ENCODE results near the gene APBA1. TPM values are rescaled to one million over a fixed set of nuclear protein-coding genes. Genes with fewer than 3 reads are reported as not detected.

The APBA1 gene
- polyA plus RNA-seq, 1 of the 3 experiments (the other 2 are of a cell fraction): 3.1 TPM

GRCh38 chr9:69532396-69532795, 139.8 kb downstream of the APBA1 start:
- Histone ChIP-seq H3K4me1 (ENCODE audit: control insufficient read depth in 1 of 2, insufficient read depth in 2 of 2, low read depth in 1 of 2, low read length in 1 of 2) (peaks cover 0 to 20% of the 10 kb centered on the region in 2 experiments; a peak in 2 of 4 replicates), H3K36me3 (replicated peaks in 1 of 2; ENCODE audit: control insufficient read depth in 1 of 2, insufficient read depth in 2 of 2, low read length in 1 of 2) (no peaks in the 10 kb centered on the region), H3K4me3 (ENCODE audit: low read depth in 2 of 2, low read length in 1 of 2) (no peak overlapping the region), H4K20me1 (ENCODE audit: insufficient read depth) (no peaks in the 10 kb centered on the region), H3K9ac (no peak overlapping the region), H3K4me2 (no peak overlapping the region), H3K79me2 (ENCODE audit: insufficient read depth) (no peaks in the 10 kb centered on the region), H3F3A (replicated peaks; ENCODE audit: insufficient read depth) (peaks cover 7% of the 10 kb centered on the region), H3K27ac (ENCODE audit: low read depth in 2 of 2, low read length in 1 of 2) (peak overlapping the region in 1 of 2 experiments; percentile 88; a peak in 2 of 4 replicates), H3K9me3 (no peaks in the 10 kb centered on the region), H3K9me2 (no peaks in the 10 kb centered on the region), H3K27me3 (ENCODE audit: insufficient read depth) (no peaks in the 10 kb centered on the region), H2AFZ (ENCODE audit: low read depth) (no peak overlapping the region)
- TF ChIP-seq GATA2 (CRISPR knock-in tag; IDR thresholded peaks at IDR 0.05): no peak
- peak; percentile 59; the same call in 1 of the 2 replicates for TF ChIP-seq MXI1 (IDR thresholded peaks at IDR 0.05; ENCODE audit: low read depth, low read length)
- TF ChIP-seq ELF1 (IDR thresholded peaks at IDR 0.05): no peak
- no peak for TF ChIP-seq GABPA (IDR thresholded peaks at IDR 0.05; ENCODE audit: low read depth)
- 0 out of 4 replicates have a peak, but pooled peaks of 1 of the 2 experiments have one; percentile 45 for TF ChIP-seq EP300 (IDR thresholded peaks at IDR 0.05; ENCODE audit: borderline replicate concordance in 1 of 2, low read depth in 1 of 2, low read length in 1 of 2)
- no peak for TF ChIP-seq NRF1 (IDR thresholded peaks at IDR 0.05; ENCODE audit: low read depth, low read length)
- TF ChIP-seq, protein P1, sequence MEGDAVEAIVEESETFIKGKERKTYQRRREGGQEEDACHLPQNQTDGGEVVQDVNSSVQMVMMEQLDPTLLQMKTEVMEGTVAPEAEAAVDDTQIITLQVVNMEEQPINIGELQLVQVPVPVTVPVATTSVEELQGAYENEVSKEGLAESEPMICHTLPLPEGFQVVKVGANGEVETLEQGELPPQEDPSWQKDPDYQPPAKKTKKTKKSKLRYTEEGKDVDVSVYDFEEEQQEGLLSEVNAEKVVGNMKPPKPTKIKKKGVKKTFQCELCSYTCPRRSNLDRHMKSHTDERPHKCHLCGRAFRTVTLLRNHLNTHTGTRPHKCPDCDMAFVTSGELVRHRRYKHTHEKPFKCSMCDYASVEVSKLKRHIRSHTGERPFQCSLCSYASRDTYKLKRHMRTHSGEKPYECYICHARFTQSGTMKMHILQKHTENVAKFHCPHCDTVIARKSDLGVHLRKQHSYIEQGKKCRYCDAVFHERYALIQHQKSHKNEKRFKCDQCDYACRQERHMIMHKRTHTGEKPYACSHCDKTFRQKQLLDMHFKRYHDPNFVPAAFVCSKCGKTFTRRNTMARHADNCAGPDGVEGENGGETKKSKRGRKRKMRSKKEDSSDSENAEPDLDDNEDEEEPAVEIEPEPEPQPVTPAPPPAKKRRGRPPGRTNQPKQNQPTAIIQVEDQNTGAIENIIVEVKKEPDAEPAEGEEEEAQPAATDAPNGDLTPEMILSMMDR (IDR thresholded peaks at IDR 0.05): no peak
- TF ChIP-seq FOXJ3 (CRISPR knock-in tag; IDR thresholded peaks at IDR 0.05): no peak
- TF ChIP-seq, protein P2, sequence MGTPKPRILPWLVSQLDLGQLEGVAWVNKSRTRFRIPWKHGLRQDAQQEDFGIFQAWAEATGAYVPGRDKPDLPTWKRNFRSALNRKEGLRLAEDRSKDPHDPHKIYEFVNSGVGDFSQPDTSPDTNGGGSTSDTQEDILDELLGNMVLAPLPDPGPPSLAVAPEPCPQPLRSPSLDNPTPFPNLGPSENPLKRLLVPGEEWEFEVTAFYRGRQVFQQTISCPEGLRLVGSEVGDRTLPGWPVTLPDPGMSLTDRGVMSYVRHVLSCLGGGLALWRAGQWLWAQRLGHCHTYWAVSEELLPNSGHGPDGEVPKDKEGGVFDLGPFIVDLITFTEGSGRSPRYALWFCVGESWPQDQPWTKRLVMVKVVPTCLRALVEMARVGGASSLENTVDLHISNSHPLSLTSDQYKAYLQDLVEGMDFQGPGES (IDR thresholded peaks at IDR 0.05; ENCODE audit: low read depth, low read length): no peak
- WGBS (ENCODE audit: low lambda C conversion rate): 83% methylated on average over 1 of the region's 4 CpGs
- DNase-seq: peak; percentile 48
- ChIA-PET POLR2A (no interaction called here), CTCF (interaction anchor here (1.0 kb wide), 1 partner anchor 110 kb away, joined by 5 read pairs; no protein-coding TSS in a partner anchor)

- Histone ChIP-seq H3K9ac (no peak overlapping the region), H3K9me2 (no peaks in the 10 kb centered on the region), H3K79me2 (ENCODE audit: insufficient read depth) (no peaks in the 10 kb centered on the region), H3K36me3 (replicated peaks in 1 of 2; ENCODE audit: control insufficient read depth in 1 of 2, insufficient read depth in 2 of 2, low read length in 1 of 2) (no peaks in the 10 kb centered on the region), H3K4me1 (ENCODE audit: control insufficient read depth in 1 of 2, insufficient read depth in 2 of 2, low read depth in 1 of 2, low read length in 1 of 2) (peaks cover 0 to 4% of the 10 kb centered on the region in 2 experiments; a peak in 2 of 4 replicates), H3F3A (replicated peaks; ENCODE audit: insufficient read depth) (no peaks in the 10 kb centered on the region), H2AFZ (ENCODE audit: low read depth) (no peak overlapping the region), H3K27ac (ENCODE audit: low read depth in 2 of 2, low read length in 1 of 2) (no peak overlapping the region), H3K4me2 (no peak overlapping the region), H3K9me3 (no peaks in the 10 kb centered on the region), H3K4me3 (ENCODE audit: low read depth in 2 of 2, low read length in 1 of 2) (no peak overlapping the region), H4K20me1 (ENCODE audit: insufficient read depth) (no peaks in the 10 kb centered on the region), H3K27me3 (ENCODE audit: insufficient read depth) (no peaks in the 10 kb centered on the region)
- POLR2A ChIA-PET: no interaction called here
- DNase-seq: no peak
- WGBS (ENCODE audit: low lambda C conversion rate): 72% methylated on average over 1 of the region's 1 CpG
- CTCF ChIA-PET: interaction anchor here (0.7 kb wide), 1 partner anchor 19 kb away, joined by 3 read pairs; no protein-coding TSS in a partner anchor
- TF ChIP-seq YY1 (IDR thresholded peaks at IDR 0.05; ENCODE audit: low read depth) (no peak), EZH2phosphoT487 (IDR thresholded peaks at IDR 0.05; ENCODE audit: borderline replicate concordance, low read depth) (no peak), SMC3 (IDR thresholded peaks at IDR 0.05; ENCODE audit: low read depth, low read length) (no peak), TCF12 (IDR thresholded peaks at IDR 0.05) (no peak), RAD21 (IDR thresholded peaks at IDR 0.05; ENCODE audit: low read length) (no peak), RXRA (IDR thresholded peaks at IDR 0.05; ENCODE audit: borderline replicate concordance, low read depth) (no peak), SIN3A (IDR thresholded peaks at IDR 0.05; ENCODE audit: borderline replicate concordance, low read depth, low read length) (no peak), GATA2 (CRISPR knock-in tag; IDR thresholded peaks at IDR 0.05) (no peak)
- TF ChIP-seq, protein P3, sequence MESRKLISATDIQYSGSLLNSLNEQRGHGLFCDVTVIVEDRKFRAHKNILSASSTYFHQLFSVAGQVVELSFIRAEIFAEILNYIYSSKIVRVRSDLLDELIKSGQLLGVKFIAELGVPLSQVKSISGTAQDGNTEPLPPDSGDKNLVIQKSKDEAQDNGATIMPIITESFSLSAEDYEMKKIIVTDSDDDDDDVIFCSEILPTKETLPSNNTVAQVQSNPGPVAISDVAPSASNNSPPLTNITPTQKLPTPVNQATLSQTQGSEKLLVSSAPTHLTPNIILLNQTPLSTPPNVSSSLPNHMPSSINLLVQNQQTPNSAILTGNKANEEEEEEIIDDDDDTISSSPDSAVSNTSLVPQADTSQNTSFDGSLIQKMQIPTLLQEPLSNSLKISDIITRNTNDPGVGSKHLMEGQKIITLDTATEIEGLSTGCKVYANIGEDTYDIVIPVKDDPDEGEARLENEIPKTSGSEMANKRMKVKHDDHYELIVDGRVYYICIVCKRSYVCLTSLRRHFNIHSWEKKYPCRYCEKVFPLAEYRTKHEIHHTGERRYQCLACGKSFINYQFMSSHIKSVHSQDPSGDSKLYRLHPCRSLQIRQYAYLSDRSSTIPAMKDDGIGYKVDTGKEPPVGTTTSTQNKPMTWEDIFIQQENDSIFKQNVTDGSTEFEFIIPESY (IDR thresholded peaks at IDR 0.05; ENCODE audit: borderline replicate concordance, low read depth): no peak
- TF ChIP-seq, protein P4, sequence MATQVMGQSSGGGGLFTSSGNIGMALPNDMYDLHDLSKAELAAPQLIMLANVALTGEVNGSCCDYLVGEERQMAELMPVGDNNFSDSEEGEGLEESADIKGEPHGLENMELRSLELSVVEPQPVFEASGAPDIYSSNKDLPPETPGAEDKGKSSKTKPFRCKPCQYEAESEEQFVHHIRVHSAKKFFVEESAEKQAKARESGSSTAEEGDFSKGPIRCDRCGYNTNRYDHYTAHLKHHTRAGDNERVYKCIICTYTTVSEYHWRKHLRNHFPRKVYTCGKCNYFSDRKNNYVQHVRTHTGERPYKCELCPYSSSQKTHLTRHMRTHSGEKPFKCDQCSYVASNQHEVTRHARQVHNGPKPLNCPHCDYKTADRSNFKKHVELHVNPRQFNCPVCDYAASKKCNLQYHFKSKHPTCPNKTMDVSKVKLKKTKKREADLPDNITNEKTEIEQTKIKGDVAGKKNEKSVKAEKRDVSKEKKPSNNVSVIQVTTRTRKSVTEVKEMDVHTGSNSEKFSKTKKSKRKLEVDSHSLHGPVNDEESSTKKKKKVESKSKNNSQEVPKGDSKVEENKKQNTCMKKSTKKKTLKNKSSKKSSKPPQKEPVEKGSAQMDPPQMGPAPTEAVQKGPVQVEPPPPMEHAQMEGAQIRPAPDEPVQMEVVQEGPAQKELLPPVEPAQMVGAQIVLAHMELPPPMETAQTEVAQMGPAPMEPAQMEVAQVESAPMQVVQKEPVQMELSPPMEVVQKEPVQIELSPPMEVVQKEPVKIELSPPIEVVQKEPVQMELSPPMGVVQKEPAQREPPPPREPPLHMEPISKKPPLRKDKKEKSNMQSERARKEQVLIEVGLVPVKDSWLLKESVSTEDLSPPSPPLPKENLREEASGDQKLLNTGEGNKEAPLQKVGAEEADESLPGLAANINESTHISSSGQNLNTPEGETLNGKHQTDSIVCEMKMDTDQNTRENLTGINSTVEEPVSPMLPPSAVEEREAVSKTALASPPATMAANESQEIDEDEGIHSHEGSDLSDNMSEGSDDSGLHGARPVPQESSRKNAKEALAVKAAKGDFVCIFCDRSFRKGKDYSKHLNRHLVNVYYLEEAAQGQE (IDR thresholded peaks at IDR 0.05; ENCODE audit: low read depth, low read length): no peak
Observed at GRCh38 chr9:69527454-69527853, 144.7 kb downstream of the APBA1 start.
